GM21786 (cell line): Measurements from ENCODE around the gene CD180.

ENCODE experiments used
- ATAC-seq: cut with Tn5 transposase; IDR thresholded peaks from one replicate; pipeline ENCODE4 v1.9.1; 2021; ENCODE audit not compliant: unreplicated experiment

The CD180 gene

GRCh38 chr5:67163863-67164595, 32.6 kb downstream of the CD180 start:
- no peak for ATAC-seq

DNA sequence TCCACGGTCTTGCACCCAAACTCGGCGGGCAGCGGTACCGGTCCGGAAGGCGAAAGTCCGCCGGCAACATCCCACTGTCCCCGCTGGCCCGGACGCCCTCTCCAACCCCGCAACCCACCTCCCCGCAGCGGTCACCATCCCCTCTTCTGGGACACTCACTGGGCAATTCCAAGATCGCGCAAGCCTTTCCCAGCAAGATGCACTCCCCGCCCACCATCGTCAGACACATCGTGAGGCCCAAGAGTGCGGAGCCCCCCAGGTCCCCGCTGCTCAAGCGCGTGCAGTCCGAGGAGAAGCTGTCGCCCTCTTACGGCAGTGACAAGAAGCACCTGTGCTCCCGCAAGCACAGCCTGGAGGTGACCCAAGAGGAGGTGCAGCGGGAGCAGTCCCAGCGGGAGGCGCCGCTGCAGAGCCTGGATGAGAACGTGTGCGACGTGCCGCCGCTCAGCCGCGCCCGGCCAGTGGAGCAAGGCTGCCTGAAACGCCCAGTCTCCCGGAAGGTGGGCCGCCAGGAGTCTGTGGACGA, 33.3 kb downstream of the CD180 start:
- ATAC-seq = no peak

GRCh38 chr5:67161767-67162166, 34.8 kb downstream of the CD180 start:
- no peak for ATAC-seq

GRCh38 chr5:67160985-67161384, 35.6 kb downstream of the CD180 start:
- no peak for ATAC-seq

GRCh38 chr5:67160272-67160671, 36.3 kb downstream of the CD180 start:
- ATAC-seq = no peak

DNA sequence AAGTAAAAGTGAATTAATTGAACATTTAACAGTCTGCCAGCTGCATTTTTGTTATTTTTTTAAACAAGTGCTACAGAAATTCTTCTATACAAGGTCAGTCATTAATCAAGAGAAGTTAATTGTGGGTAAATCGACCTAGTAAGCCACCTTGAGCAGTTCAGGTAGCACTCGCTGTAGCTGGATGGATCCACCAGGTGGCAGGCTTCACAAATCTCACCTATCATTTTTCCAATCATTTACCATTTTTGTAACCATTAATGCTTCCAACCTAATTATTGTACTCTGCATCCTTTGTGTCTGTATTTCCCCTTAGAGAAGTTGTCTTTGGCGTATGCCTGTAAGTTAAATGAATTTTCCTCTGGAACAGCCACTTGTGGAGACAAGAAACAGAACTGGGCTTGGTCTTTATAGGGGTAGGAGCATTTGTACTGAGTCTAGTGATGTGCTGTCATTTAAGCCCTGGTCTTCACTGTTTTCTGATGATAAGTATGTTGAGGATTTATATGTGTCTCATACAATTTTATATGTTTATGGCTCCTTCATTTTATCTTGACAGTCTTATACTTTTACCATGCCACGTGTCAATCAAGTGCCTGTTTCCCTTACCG, 39.5 kb downstream of the CD180 start:
- ATAC-seq = no peak

DNA sequence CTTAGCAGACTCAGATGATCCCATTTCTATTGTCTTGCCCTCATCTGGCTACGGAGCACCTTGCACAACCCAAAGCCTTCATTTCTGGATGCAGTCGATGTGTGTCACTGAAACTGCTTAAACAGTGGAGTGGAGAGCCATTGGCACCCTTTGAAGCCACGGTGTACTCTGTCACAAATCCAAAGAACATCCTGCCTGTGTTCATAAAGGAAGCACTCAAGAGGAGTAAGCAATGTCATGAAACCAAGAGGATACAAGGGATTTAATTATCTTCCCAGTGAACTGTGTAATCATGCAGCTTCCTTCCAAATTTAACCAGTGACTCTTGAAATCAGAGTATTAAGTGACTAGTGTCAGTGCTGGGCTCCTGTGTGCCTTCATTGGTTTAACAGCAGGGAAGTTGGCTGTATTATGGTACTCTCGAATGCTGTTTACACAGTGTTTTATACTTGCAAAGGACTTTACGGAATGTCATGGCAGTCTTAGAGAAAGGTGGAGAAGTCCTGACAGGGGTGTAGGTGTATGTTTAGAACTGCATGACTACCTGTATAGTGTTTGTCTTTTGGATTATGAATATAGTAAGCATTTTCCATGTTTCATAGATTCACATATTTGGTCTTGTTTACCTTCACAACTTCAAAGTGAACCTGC, 41.9 kb downstream of the CD180 start:
- ATAC-seq = no peak

DNA sequence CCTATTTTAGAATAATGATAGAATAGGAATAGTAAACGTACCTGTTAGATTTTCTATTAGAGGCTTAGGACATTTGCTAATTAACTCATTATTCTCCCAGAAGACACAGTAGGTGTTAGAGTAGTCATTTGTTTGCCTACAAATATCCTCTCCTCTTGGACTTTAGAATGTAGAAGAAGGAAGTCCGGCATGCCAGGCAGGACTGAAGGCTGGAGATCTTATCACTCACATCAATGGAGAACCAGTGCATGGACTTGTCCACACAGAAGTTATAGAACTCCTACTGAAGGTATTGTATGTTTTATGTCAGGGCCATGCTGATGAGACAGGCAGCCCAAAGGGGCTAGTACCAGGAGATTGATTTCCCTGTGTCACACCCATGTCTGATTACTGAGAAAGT, 43.3 kb downstream of the CD180 start:
- no peak for ATAC-seq

GRCh38 chr5:67152400-67152799, 44.2 kb downstream of the CD180 start:
- no peak for ATAC-seq

DNA sequence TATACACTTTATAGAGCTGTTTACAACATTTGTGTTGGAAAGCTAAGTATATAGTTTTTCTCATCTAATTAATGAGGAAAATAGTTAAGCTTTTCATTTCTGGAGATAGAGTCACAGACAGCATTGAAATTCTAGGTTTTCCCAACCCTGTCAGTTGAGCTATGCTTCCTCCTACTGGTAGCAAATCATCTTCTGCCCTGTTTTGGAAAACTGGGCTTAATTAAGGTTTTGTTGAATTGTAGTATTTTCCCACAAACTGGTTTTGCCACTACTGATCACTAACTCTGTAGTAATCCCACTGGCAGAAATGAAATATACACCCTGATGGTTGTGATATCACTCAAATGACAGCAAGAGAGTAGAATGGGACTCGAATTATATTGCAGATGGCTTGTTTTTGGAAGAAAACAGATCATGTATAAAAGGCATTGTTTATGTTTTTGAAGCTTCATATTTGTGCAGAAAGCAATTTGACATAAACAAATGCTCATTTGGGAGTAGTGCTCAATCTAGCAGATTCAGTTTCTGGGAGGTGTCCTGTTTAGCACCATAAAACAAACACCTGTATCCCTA, 46.6 kb downstream of the CD180 start:
- no peak for ATAC-seq

- ATAC-seq = no peak
Measured at GRCh38 chr5:67149057-67149950, 47.3 kb downstream of the CD180 start.

DNA sequence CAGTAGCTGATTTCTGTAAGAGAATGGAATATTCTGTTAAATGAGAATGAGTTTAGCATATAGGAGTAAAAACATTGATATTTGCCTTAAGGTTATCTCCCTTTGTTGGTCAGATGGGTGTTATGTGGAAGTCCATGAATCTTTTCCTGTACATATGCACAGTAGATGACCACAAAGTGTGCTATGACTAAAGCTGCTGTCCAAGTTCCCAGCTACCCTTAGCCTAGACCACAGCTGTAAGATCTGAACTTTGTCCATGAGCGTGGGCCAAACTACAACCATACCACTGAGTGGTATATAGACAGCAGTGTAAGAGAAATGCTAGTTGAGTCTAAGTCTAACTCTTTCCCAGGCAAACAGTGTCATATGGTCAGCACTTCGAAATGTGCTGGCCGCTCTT, 48.8 kb downstream of the CD180 start:
- no peak for ATAC-seq

- ATAC-seq = no peak
Measured at GRCh38 chr5:67146981-67147380, 49.6 kb downstream of the CD180 start.

DNA sequence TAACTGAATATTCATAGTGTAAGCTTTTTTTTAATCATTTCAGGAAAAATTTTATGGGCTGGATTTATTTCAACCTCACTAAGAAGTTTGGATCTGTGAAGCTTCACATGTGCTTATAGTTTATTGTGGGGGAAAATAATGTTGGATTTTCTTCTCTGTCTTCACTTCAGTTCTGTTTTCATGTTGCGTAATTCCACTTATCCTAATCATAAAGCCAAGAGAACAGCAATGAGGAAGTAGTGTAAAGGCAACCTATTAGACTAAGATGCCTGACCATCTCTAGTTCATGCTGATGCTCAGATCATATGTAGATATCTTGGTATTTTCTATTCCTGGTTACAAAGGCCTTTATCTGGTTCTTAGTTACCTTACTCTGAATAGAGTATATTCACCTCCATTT, 50.0 kb downstream of the CD180 start:
- ATAC-seq = no peak

DNA sequence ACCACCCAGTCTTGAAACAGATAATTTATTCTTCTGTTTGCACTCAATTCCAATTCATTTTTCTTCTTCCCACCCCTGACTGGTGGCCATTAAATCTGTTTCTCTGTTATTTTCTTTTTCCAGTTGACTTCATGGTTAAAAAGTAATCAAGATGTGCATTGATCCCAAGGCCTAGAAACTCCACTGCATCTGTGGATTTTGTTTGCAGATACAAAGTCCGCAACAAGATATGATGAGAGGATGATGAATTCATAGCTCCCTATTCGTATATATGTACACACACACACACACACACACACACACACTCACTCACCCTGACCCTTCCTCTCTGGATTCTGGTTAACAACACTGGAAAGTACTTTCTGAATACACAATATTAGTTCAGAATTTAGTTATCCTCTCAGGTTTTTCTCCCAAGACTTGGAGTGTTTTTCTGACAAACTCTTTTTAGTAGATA, 52.4 kb downstream of the CD180 start:
- no peak for ATAC-seq

- no peak for ATAC-seq
Measured at GRCh38 chr5:67143549-67143948, 53.0 kb downstream of the CD180 start.

DNA sequence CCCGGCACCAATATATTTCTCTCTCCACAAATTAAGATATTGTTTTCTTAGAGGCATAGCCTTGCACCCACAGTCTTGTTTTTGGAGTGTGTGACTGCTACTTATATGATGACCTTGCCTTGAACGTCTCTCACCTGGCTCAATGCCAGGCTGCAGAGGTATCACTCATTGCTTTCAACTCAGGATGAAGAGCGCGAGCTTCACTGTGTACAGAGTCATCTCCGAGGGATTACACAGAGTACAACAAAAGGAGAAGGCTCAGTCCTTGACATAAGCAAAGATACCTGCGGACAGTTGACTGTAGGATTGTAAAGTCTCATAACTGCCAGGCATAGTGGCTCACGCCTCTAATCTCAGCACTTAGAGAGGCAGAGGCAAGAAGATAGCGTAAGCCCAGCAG, 53.8 kb downstream of the CD180 start:
- ATAC-seq = no peak

GRCh38 chr5:67141644-67142043, 55.0 kb downstream of the CD180 start:
- no peak for ATAC-seq

- ATAC-seq = no peak
Measured at GRCh38 chr5:67140413-67140812, 56.2 kb downstream of the CD180 start.

GRCh38 chr5:67139030-67139429, 57.6 kb downstream of the CD180 start:
- ATAC-seq = no peak
